Limb (tissue), 2 donors: Measurements from ENCODE around the gene OR2AE1.
A peak's percentile ranks its signal among the peaks of the same experiment; 100 is the strongest.

Source experiments
- DNase-seq, 2 donors: peaks; one replicate each; pipeline ENCODE4 v3.0.0-alpha.2; 2016; ENCODE audit errors: extremely low spot score in 2 of 2

OR2AE1 gene

DNA sequence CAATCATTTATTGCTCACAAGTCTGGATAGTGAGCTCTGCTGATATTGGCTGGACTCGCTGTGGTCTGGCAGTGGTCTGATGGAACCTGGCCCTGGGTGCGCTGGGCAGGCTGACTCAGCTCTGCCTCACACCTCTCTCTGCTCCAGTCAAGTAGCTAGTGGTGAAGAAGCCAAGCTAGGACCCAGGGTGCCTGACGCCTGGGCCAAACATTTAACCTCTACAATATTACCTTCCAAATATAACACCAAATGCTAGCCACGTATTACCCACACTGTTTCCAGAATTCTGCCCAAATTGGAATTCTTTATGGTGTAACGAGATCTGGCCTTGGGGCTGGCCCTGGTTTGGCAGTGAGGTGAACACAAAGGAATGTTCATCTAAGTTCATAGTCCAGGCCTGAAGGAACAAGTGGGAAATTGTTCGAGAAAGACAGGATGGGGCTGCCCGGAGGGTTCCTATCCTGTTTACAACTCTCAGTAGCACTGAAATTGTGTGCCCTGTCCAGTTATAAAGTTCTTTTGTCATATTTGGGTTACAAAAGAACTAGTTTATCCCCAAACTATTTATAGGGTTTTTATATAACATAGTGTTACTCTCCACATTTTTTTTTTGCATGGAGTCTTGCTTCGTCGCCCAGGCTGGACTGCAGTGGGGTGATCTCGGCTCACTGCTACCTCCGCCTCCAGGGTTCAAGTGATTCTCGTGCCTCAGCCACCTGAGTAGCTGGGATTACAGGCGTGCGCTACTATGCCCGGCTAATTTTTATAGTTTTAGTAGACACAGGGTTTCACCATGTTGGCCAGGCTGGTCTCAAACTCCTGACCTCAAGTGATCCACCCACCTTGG lies 16.3 kb downstream of the OR2AE1 start:
- DNase-seq: peak; percentile 4 to 30

DNA sequence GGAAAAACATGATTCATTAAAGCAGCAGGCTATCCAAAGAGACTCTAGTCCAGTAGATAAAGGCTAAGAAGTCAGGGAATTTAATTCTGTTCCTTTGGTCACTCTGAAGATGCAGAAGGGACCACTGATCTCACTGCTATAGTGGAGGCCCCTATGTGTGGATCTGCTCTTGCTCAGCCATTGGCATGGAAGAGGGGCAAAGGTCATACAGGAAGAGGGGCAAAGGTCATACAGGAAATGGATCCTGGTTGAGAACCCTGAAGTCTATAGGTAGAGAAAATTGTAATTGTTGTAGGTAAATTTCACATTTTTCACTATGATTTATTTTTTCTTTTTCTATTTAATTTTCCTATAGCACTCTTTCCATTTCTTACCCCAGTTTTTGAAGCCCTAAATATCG lies 21.6 kb downstream of the OR2AE1 start:
- no peak for DNase-seq

DNA sequence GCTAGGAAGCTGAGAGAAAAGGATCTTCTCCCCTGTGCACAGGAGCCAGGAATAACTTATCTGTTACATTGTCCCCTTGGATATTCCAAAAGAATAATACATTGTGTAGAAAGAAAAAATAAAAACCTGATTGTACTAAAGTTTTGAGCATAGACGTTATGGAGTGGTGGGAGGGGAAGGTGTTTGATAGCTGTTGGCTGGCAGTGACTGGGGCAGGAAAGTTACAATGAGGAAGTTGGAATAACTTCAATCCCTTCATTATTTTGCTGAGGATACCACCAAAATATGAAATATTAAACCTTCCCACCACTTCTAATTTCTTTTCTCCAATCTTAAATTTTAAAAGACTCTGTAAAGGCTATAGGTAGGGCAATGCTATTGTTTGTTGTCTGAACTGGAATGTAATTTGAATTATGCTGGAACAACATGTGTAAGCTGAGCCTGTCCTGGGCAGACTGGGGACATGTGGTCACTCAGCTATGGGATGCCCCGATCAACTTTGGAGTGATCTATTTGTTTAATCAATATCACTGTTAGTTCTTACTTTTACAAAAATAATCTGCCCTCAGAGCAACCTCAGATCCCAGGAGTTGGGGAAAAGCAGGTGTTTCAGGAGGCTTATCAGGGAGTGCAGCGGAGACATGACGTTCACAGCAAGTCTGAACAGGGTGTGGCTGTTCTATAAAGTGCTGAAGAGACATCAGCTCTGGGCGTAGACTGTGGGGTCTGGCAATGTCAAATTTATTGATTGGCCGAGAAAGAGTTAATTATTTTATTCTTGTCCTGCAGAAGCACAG lies 28.2 kb downstream of the OR2AE1 start:
- no peak for DNase-seq

DNA sequence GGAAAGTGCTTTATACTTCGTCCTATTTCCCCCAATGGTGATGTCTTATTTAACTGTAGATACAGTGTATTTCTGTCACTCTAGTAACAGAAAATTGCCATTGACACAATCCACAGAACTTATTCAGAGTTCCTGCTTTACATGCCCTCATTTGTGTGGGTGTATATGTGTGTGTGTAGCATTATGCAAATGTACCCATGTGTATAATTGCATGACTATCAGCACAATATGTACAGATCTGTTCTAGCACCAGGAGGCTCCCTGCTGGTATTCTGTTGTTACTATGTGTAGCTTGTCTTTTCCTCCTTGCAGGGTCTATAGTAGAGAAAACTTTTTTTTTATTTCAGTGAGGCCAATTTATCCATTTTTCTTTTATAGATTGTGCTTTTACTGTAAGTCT lies 32.5 kb downstream of the OR2AE1 start:
- no peak for DNase-seq

DNA sequence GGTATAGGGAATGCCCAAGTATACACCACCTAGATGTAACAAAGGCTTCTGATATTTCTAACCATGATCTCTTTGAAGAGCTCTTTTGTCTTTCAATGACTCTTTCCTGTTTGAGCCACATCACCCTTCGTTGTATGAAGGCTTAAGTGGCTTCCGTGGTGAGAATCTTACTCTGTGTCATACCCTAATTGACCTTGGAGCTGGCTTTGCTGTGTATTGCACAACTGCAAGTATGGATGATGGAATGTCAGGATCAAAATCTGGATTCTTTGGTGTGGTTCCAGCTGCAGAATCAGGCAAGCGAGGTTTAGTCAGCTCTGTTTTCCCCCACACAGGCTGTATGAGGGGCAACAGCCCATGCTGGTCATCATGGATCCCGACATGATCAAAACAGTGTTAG lies 33.0 kb downstream of the OR2AE1 start:
- DNase-seq: no peak

DNA sequence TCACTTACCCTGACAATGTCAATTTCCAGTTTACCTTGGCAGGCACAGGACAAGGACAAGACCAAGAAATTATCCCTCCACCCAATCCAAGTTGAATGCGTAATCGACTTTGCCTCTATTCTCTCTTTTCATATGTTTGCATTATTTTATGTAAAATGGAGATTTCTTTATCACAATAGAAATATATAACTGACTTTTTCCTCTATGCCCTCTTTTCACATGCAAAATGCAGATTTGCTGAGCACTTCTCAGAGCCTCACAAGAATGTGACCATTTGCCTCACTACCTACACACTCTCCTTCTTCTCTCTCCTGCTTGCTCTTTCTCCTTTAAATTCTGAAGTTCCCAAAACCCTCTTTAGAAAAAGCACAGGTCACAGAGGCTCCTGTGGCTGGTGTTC lies 33.9 kb downstream of the OR2AE1 start:
- DNase-seq: no peak

DNA sequence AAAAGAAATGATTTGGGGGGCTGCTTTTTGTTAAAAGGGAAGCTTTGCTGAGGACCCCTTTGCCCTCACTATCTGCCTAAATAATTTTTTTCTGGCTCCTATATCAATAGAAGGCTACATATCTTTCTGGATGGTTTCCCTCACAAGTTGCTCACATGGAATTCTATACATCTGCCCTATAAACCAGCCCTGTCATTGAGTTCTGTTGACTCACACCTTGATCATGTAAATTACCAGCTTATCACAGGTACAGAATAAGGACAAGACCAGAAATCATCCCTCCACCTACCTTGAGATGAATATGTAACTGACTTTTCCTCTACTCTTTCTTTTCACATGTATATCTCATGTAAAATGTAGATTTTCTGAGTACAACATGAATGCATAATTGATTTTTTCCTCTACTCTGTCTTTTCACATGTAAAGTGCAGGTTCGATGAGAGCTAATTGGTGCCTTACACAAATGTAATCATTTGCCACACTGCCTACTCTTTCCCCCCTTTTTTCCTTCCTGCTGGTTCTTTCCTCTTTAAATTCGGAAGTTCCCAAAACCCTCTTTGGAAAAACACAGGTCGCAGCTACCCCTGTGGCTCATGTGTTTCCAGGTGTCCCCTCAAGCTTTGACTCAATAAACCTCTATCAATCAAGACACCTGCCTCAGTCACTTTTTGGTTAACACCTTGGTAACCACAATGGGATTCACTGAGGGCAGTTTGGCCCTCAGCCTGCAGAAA lies 36.5 kb downstream of the OR2AE1 start:
- no peak for DNase-seq

DNA sequence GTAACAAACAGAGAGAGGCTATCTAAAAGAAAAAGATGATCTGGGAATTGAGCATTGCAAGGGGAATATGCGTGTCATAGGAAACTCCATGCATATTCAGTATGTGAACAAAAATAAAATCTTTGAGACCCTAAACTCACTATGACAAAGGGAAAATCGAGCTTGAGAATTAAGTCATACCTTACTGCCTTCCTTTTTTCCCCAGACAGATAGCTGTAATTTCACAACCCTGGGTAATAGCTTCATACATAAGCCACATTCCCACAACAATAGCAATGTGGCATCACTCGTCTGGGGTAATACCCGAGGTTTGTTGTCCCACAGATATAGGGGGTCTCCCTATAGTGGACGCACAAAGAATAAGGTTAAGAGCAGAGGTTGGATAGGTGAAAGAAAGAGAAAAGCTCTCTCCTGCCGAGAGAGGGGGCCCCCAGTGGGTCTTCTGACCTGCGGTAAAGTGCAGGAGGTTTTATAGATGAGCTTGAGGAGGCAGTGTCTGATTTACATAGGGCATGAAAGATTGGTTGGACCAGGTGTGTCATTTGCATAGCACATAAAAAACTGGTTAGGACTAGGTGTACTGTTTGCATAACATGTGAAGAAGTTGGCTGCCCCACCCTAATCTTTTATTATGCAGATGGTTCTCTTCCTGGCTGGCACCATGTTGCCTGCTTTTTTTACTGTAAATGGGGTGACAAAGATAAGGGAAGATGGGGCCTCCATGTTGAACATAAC lies 37.4 kb downstream of the OR2AE1 start:
- DNase-seq: no peak

DNA sequence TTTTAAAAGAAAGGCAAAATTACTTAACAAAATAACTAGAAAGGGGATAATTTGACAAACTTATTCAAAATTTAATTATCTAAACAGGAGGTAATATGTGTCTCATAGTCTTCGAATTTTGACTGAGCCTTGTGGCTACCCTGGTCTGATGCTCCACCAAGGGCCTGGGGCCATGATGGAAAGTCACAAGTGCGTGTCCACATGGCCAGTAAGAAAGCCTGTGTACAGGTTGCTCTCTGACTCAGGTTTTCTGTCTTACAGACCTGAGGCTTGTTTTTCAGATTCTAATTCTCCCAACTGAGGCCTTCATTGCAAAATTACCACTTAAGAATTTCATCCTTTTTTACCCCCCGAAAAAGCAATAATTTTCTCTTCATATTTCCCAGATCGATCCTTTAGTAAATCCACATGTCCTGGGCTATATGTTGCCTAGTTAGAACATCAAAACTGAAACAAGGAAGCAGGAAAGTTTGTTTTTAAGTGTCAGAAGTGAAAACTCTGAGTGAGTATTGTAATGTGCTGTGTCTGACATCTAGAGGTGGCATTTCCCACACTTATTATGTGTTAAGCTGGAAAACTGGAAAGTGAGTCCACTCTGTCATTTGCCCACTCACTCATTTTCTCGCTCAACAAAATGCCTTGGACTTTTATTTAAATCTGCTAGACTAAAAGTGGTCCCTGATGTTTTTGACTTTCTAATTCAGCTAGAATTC lies 39.0 kb downstream of the OR2AE1 start:
- DNase-seq: no peak

DNA sequence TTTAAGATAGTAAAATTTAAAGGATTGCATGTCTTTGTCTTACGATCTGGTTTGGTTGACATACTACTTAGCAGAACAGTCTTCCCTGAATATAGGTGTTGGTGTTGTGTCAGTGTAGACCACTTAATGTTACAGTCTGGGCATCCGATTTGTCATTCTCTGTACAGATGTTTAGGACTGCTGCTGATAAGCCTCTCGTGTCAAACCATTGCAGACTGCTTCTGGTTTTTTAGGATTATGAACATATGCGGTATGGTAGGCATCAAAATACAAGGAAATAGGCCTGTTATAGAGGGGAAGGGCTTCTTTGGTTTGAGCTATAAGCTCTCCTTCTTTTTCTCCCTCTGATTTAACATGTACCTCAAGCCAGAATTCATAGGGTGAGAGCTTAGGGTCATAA lies 41.6 kb downstream of the OR2AE1 start:
- DNase-seq: no peak

DNA sequence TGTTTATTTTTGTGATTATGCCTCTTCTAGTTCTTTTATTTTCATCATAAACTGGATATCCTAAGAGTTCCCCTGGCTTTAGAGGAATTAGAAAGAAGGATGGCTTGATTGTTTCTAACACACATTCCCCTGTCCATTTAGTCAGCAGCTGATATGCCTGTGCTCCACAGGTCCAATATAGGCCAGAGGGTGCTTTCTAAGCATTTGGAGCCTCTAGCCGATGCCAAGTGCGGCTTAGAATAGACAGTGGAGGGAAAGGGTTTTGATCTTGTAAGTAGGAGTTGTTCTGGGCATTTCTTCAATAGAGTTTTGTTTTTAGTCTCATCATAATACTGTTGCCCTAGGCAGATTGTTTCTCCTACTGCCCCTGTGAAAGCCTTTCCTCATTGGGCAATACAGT lies 42.5 kb downstream of the OR2AE1 start:
- no peak for DNase-seq

DNA sequence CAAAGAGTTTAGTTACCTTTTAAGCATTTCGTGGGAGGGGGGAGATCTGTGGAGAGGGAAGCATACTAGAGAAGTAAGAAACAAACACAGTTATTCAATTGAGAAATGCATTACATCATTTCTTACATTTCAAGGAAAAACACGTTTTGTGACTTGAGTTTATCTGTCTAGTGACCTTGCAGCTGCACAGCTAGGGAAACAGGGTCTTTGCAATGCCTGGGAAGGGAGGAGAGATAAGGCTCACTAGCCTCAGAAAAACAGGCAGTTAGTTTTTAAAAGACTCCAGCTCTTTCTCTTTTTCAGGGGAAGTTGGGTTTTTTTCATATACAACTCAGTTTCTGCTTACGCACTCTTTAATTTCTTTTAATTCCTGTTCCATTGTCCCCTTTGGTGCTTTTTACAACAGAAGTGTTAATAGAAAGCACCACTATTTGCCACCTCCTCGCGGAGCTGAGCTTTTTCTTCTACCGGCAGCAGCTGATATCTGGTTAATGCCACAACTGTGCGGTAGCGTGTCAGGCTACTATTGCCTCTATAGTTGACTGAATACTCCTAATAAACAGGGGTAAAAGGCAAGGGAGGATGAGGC lies 43.5 kb downstream of the OR2AE1 start:
- no peak for DNase-seq

DNA sequence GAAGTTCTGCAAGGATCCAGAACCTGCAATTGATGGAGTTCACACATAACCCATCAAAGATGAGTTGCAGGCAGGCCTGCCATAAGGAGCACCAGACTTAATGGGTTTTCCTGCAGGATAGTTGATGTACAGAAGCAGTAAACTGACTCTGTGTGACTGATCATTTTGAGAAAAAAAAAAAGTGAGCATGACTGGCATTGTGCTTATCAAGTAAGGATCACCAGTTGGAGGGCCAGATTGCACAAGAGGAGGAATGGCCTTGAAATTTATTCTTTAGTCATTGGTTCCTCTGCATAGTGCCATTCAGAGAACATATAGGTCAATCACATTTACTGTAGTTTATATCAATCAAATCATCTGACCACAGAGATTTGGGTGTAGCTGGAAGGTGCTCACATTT lies 45.2 kb downstream of the OR2AE1 start:
- DNase-seq: no peak

DNA sequence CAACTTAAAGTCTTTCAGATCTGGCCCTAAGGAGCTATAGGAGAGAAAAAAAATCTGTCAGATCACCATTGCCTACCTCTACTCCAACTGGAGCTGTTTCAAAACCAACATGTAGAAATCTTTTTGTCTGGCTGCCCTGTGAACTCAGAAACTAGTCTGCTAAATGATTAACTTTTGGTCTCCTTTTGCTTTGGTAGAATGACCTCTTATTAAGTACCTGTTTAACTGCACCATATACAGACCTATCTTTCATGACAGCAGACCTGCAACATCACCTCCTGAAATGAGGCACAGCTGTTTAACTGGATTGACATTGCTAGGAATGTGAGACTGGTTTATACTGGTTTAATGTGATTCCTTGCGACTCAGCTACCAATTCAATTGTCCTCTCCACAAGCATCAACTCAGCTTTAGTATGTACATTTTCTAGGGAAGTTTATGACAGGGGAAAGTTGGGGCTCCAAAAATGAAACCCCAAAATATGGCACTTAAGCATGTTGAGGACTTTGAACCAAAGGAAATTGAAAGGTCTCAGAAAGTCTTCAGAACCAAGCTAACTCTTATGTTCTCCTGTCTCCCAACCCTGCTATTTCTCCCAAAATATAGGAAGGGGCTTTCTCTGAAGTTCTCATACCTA lies 47.2 kb downstream of the OR2AE1 start:
- no peak for DNase-seq

DNA sequence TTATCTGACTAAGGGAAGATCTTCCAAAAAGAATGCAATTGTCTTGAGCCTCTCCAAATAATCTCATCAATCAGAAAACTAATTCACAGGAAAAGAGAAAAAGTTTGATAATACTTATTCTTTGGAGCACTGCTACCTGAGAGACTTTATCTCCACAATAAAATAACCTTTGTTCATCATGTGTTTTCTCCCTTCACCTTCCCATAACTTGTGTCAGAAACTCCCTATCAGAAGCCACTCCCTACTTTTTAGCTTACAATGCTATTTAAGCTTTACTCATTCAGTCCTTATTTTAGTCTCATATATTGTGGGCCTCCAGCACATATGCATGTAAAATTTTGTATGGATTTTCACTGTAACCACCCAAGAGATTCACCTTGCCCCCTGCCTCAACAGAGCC lies 48.0 kb downstream of the OR2AE1 start:
- DNase-seq: no peak

DNA sequence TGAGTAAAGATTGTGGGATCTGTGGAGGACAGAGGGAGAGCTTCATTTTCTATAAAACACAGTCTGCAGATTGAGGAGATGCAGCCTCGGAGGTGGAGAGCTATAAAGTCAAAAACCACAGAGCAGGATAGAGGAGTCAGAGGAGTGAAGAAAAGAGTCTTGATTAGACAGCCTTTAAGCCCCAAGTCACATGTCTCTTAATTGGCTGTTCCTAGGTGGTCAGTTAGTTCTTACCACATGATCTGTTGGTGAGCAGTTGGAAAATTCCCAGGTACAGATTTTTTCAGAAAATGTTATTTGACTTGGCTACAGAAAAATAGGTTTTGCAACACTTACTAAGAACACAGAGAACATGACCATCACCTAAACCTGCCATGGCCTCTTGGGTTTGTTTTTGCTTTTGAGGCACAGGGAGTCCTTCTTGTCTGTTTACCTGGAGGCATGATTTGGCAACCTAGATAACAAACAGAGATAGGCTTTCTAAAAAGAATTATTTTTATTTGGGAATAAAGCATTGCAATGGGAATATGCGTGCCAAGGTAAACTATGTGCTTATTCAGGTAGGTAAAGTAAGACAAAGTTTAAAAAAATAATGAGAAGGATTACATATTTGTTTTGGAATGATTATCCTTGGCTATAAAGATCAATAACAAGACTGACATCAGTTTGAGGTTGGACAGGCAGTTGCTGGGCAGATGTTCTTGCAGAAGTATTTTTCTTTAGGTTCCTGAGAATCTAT lies 49.6 kb downstream of the OR2AE1 start:
- DNase-seq: no peak
